ENCODE data around the gene SPAG9. TPM values are rescaled to one million over a fixed set of nuclear protein-coding genes. Genes with fewer than 3 reads are reported as not detected.

The SPAG9 gene
- total and polyA plus RNA-seq, 2 experiments from 2014 or later = 12.1 to 66.2 TPM

DNA sequence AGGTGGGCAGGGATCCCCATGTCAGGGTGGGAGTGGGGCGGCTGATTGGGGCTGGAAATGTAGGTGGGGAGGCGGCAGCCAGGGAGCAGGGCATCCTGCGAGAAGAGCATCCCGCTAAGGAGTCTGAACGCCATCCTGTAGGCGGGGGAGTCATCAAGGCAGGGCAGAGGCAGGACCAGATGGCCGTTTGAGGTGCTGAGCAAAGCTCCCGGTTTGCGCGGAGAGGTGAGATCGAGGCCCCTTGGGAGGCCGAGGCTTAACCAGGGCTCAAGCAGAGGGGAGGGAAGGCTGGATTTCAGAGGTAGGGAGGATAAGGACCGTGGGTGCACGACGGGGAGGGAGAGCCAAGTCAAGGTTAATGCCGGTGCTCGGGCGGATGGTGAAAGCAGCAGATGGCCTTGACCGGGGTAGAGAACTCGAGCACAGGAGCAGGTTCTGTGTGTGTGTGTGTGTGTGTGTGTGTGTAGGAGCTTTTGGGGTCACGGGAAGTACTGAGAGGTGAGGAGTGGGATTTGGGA, 45.1 kb upstream of the SPAG9 start:
- H3K27ac ChIP-seq = peak overlapping the region; percentile 80
- no peak for TF ChIP-seq CTCF (IDR thresholded peaks at IDR 0.05; ENCODE audit: low read depth, low read length)
- H3K36me3 ChIP-seq = peaks cover 18% of the 10 kb centered on the region
- DNase-seq (ENCODE audit: low read depth in 1 of 2, low spot score in 1 of 2) = no peak
- H3K4me3 ChIP-seq = peak overlapping the region; percentile 78
- no peaks in the 10 kb centered on the region for H3K4me1 ChIP-seq (ENCODE audit: low read depth)
- H3K9me3 ChIP-seq (ENCODE audit: low read depth) = no peaks in the 10 kb centered on the region
- H3K27me3 ChIP-seq = no peaks in the 10 kb centered on the region

DNA sequence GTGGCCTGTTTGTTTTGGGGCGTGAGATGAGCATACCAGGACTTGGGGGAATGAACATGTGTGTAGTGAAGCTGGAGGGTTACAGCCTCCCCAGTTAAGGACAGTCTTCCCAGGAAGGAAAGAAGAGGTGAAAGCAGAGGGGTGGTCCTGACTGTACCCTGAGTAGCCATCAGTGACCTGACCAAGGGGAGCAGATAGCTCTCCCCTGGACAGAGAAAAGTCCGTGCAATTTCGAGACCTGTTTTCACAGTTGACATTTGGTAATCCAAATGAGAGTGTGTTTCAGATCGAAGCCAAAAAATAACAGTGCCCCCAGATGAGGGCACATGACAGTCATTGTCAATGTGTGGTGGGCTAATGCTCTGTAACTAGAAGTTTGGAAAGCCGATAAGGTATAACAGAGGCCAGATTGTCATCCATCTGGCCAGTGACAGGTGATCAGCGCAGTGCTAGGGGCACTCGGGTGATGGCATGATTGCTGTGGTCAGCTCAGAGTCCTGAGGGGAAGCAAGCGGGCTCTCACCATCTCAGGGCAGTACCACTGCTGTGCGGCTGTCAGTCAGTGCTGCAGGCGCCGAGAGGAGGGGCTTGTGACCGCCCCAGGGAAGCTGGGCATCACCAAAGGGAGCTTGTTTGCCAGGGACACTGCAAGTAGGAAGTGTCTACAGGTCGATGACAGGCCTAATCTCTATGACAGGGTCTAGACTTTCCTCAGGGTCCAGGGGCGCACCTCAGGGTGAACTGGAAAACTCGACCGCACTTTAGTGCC, 44.4 kb upstream of the SPAG9 start:
- Histone ChIP-seq H3K9me3 (ENCODE audit: low read depth) (no peaks in the 10 kb centered on the region), H3K36me3 (peaks cover 18% of the 10 kb centered on the region), H3K27ac (no peak overlapping the region)

GRCh38 chr17:51161541-51161940, 40.9 kb upstream of the SPAG9 start:
- H3K27ac ChIP-seq = no peak overlapping the region
- DNase-seq (ENCODE audit: low read depth in 1 of 2, low spot score in 1 of 2) = no peak
- H3K9me3 ChIP-seq (ENCODE audit: low read depth) = no peaks in the 10 kb centered on the region
- H3K27me3 ChIP-seq = no peaks in the 10 kb centered on the region
- no peaks in the 10 kb centered on the region for H3K4me1 ChIP-seq (ENCODE audit: low read depth)
- TF ChIP-seq CTCF (IDR thresholded peaks at IDR 0.05; ENCODE audit: low read depth, low read length) = no peak
- H3K4me3 ChIP-seq = no peak overlapping the region
- peaks cover 19% of the 10 kb centered on the region for H3K36me3 ChIP-seq

More for the DNA sequence above, 44.4 kb upstream of the SPAG9 start:
- no peak for DNase-seq (ENCODE audit: low read depth in 1 of 2, low spot score in 1 of 2)
- H3K27me3 ChIP-seq = no peaks in the 10 kb centered on the region
- no peaks in the 10 kb centered on the region for H3K4me1 ChIP-seq (ENCODE audit: low read depth)
- H3K4me3 ChIP-seq = peak overlapping the region; percentile 78
- no peak for TF ChIP-seq CTCF (IDR thresholded peaks at IDR 0.05; ENCODE audit: low read depth, low read length)

- no peak for TF ChIP-seq CTCF (IDR thresholded peaks at IDR 0.05; ENCODE audit: low read depth, low read length)
- H3K27me3 ChIP-seq = no peaks in the 10 kb centered on the region
- peaks cover 19% of the 10 kb centered on the region for H3K36me3 ChIP-seq
- DNase-seq (ENCODE audit: low read depth in 1 of 2, low spot score in 1 of 2) = no peak
- H3K4me1 ChIP-seq (ENCODE audit: low read depth) = no peaks in the 10 kb centered on the region
- H3K9me3 ChIP-seq (ENCODE audit: low read depth) = no peaks in the 10 kb centered on the region
- no peak overlapping the region for H3K27ac ChIP-seq
- no peak overlapping the region for H3K4me3 ChIP-seq
Observed at GRCh38 chr17:51159604-51160003, 38.9 kb upstream of the SPAG9 start.

GRCh38 chr17:51155416-51155815, 34.7 kb upstream of the SPAG9 start:
- Histone ChIP-seq H3K4me1 (ENCODE audit: low read depth) (peaks cover 5% of the 10 kb centered on the region), H3K36me3 (peaks cover 7% of the 10 kb centered on the region), H3K27ac (no peak overlapping the region), H3K27me3 (no peaks in the 10 kb centered on the region), H3K4me3 (no peak overlapping the region), H3K9me3 (ENCODE audit: low read depth) (no peaks in the 10 kb centered on the region)
- DNase-seq (ENCODE audit: low read depth in 1 of 2, low spot score in 1 of 2) = no peak
- TF ChIP-seq CTCF (IDR thresholded peaks at IDR 0.05; ENCODE audit: low read depth, low read length) = no peak
